Loucy (cell line): ENCODE measurements around the gene SLC35F3.

ENCODE experiments used
- CTCF ChIP-seq: fragments of 200-600 bp; sonication (generic); conservative IDR thresholded peaks from 2 replicates; pipeline ENCODE4 v1.5.1; 2014; ENCODE audit warnings: mild to moderate bottlenecking, antibody characterized with exemption, low read length
- EZH2phosphoT487 ChIP-seq: fragments of 200-600 bp; IDR thresholded peaks from 2 replicates; pipeline ENCODE4 v1.6.1; 2018; ENCODE audit warnings: antibody characterized with exemption, mild to moderate bottlenecking, moderate library complexity, borderline replicate concordance

GRCh38 chr1:233907151-233907550, 2.7 kb downstream of the SLC35F3 start:
- TF ChIP-seq CTCF = no peak
- TF ChIP-seq EZH2phosphoT487 = no peak
